GM19328 (cell line): ENCODE results near the gene NLGN2.

ENCODE experiments used
- ATAC-seq: cut with Tn5 transposase; IDR thresholded peaks from one replicate; pipeline ENCODE4 v1.9.1; 2021; ENCODE audit warnings: mild to moderate bottlenecking, moderate library complexity; ENCODE audit not compliant: unreplicated experiment

NLGN2 gene

DNA sequence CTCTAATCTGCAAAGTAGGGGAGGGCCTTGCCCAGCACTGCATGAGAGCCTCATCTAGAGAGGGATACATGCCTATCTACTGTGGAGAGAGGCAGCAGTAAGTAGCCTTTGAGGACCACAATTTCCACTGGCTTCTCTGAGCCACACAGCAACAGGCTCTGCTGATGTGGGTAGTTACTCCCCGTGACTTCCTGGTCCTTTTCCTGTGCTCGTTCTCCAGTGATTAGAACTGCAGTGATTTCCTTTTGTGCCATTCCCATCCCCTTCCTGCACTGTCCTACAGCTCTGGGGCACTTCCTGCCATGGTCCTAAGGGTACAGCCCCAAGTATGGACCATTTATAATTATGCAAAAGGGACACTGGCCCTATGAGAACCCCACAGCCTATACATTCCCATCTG is 16.3 kb upstream of the NLGN2 start:
- no peak for ATAC-seq

DNA sequence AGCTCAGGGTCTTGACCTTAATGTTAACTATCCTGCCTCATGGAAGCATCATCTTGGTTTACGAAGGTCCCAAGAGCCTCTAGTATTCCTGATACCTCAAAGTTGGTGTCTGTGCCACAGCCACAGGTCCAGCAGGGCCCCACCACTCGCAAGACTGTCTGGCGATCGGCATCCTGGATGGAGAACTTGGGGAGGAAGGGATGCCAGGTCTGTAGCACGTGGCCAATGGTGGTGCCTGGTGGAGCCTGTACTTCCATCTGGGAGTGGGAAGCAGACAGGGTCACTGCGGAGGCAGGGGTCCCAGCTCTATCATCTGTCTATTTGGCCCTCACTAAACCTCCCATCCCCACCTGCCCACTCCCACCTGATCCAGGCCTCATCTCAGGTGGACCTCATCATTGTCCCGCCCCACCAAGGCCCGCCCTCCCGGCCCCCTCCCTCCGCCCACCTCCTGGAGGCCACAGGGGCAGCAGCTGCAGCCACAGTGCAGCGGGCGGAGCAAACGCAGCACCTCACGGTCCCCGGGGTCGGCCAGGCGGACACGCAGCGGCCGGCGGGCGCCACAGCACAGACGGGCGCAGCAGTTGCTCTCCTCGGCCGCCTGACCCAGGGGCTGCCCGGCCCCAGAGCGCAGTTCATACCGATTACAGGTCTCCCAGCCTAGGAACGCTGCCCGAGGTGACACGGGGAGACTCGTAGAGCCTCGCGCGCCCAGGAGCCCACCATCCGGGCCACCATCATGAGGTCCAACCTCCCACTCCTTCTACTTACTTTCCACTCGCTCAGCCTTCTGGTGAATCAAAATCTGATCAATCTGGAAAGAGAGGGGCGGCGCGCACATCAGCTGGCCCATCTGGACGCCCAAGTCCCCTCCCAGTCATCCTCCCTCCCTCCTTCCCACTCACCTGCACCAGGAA is 14.7 kb upstream of the NLGN2 start:
- ATAC-seq, result no peak

DNA sequence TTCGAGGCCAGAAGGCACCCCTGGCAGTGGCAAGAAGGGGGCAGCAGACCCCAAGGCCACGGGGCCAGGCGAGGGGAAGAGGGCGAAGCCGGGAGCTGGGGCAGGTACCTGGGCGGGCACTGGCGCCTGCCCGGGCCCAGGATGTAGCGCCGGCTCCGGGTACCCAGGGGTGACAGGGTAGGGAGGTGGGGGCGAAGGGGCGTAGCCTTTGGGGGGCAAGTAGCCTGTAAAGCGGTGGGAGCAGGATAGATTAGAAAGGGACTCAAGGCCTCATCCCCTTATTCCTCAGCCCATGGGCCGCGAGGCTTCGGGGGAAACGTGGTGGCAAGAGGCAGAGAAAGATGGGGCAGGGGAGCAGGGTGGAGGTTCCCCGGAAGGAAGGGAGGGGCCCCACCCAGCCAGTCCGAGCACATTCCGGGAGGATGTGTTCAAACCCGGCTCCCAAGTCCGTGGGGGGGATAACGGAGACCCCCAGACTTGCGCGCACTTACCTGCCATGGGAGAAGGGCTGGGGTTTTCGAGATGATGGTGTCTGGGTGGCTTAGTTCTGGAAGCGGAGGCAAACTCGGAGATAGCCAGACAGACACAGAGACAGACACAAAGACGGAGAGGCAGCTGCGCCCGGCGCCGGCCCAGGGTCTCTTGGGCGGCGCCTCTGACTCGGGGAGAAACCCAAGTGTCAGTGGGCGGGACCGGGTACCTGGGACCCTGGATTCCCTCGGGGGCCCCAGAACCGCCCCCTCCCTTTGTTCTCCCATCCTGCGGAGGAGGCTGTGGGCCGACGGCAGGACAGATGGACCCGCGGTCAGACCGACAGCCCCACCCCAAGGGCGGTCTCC is 13.8 kb upstream of the NLGN2 start:
- ATAC-seq, result peak; percentile 52

DNA sequence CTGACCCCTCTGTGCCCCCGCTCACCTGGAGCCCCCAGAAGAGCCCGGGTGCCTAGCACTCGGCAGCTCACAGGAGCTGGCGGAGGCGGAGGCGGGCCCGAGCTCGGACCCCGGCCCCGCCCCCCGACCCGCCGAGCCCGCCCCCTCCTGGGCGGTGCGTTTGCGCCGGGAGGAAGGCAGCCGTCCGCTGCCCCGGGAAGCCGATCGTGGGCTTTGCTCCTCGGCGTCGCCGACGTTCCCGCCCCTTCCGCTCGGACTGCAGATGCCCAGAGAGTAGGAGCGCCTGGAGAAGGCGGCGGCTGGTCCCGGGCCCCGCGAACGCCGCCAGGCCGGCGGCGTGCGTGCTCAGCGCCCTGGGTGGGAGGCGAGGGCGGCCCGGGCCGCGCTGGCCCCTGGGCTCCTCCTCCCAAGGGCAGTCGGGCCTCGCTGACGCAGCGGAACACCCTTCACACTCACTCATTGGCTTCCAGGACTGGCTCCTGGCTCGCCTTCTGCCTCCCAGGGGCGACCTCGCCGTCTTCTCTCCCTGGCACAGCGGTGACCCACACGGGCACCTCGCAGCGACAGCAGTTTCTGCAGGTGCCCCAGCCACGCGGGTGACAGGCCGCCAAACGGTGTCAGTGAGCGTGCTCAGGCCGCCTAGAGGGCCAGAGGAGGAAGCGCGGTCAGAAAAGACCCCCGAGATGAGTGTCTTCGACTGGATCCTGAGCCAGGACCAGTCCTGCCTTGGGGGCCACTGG is 13.0 kb upstream of the NLGN2 start, which contains the start of gene PLSCR3:
TSS of gene PLSCR3 (minus strand) at position 74 of the 740 bp plus-strand sequence. CDS start 415 bp downstream, outside the sequence.
- ATAC-seq, result peak; percentile 81

DNA sequence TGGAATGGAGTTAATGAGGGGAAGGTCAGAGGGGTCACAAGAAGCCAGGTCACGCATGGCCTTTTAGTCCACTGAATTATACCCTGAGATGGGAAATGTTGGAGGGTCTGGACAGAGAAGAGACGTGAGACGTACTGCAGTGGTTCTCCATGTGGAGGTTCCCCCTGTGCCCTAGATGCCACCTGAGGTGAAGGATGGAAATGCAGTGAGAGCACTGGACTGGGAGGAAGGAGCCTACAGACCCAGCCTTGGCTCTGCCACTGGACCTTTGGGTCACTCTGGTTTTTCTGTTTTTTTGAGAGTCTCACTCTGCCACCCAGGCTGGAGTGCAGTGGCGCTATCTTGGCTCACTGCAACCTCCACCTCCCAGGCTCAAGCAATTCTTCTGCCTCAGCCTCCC is 11.5 kb upstream of the NLGN2 start:
- ATAC-seq, result no peak

DNA sequence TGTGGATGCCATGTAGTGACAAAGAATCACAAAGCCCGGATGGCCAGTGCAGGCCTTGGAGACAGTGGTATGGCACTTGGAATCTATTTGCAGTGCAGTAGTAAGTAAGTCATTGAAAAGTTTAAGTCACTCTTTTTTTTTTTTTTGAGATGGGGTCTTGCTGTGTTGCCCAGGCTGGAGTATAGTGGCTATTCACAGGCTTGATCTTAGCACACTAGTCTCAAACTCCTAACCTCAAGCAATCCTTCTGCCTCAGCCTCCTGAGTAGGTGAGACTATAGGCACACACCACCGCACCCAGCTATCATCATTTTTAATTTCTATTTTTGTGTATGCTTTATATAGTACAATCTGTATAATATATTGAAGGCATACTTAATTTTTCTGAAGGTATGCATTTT is 9.0 kb upstream of the NLGN2 start:
- ATAC-seq, result no peak

DNA sequence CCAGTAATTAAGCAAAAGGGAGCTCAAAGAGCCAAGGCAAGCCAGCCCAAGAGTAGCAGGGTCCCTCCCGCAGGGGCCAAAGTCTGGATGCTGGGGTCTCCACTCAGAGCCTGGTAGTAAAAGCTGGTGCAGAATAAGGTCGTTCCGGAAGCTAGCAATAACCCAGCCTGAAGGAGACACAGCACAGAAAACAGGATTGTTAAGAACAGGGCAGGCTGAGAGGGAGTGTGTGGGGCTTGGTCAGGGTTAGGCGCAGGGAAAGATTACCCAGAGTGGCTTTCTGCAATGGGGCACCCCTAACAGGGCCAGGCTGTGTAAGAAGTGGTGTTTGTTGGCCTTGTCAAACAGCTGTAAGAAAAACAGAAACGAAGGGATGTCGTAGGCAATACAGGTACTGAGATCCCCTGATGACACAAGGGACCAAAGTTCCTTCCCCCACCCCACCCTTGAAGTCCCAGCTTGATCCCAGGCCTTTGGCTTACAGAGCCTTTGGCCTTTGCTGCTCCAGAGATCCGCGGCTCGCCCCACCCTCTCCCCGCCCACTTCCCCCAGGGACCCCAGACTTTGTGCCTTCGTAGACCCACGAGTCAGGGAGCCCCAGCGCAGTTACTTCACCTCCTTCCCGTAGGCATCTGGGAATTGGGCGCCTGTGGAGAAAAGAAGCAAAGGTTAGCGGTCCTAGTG is 4.5 kb upstream of the NLGN2 start:
- no peak for ATAC-seq

DNA sequence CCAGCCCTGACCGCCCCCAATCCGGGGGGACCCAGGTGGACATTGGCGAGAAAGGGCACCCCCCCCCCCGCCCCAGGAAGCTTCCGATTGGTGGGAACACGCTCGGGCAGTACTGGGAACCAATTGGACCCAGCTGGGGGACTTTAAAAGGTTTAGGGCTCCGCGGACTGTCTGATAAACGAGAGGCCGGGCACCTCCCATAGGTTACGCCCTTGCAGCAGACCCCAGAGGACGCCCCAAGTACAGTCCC is 4.0 kb upstream of the NLGN2 start:
- ATAC-seq, result peak; percentile 4

DNA sequence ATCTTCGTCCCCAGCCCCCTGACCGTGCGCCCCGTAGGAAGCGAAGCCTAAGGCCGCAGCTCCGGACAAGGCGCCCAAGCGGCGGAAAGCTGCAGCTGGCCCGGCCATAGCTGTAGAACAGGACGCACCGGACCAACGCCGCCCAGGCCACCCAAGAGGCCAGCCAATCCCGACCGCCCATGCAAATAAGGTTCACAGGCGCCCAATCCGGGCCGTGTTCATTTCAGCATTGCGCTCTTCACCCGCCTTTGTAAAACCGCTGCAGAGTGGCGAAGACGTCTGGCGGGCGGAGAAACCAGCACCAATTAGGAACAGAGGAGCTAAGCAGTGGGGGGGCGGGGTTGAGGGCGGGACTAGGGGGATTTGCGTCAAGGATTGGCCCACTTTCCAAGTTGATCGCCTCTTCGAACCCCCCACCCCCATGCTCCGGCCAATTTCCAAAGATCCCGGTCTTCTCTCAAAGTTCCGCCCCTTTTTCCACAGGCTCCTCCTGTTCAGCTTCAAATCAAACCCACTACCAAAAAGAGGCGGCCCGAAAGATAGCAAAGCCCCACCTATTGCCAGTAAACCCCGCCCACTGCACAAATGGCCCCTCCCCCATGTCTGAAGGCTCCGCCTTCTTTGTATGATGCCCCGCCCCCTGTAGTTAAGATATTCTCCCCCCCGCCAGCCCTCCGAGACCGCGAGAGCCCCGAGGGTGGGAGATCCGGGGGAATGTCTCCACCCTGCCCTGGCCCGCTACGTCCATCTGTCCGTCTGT is 3.5 kb upstream of the NLGN2 start, which contains the start of gene TMEM256:
TSS of gene TMEM256 (minus strand) at position 121 of the 760 bp plus-strand sequence. CDS start at position 108, 13 bp downstream.
- peak; percentile 87 for ATAC-seq

DNA sequence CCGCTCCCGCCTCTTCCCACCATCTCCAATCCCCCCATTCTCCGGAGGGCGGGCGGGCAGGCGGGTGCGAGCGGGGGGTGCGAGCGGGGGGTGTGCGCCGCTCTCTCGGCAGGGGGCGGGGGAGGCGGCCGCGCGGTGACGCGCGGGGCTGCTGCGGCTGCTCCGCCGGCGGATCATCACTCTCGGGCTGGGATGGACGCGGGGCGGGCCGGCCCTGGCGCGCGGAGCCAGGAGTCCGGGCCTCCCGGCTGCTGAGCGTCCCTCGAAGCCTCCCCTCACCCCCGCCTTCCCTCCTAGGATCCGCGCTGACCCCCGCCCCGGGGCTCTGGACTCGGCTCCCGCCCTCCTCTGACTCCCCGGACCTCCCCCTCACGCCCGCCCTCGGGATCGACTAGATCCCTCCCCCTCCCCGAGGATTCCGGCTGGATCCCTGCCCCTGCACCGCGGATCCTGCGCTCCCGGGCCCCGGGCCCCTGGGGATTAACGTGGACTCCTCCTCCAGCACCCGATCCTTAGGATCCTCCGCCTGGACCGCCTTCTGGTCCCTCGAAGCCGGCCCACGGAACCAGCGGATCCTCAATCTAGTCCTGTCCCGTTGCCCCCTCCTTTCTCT is 2.8 kb upstream of the NLGN2 start:
- ATAC-seq, result peak; percentile 13

DNA sequence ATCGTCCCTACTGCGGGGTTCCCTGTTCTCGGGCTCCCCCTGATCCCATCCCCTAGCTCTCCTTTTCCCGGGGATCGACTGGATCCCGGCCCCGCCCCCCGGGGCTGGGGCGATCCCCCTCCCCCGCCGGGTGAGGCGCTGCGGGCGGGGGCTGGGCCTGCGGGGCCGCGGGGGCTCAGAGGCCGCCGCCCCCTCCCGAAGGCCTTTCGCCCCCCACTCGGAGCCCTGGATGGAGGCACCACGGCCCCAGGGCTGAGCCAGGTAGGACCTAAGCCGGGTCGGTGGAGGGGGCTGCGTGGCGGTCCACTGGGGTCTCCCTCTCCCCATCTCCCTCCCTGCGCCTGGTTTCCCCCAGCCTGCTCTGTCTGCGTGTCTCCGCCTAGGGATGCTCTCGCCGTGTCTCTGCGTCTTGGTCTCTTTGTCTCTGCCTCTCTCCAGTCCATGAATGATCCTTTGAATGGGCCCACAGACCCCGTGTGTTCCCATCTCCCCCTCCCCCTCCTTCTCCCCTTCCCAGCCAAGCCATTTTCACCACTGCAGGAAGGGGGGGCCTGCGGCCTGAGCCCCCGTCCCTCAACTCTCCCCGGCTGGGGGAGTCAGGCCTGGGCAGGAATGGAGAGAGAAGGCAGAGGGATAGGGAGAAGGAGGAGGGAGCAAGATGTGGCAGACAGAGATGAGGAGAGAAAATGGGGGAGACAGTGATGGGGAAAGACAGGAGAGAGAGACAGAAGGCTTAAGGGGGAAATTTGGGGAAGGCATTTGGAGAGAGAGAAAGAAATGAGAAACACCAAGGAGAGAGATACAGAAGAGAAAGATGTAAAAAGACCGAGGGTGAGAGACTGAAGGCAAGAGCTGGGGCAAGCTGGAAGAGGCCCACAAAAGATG is 2.1 kb upstream of the NLGN2 start:
- no peak for ATAC-seq

DNA sequence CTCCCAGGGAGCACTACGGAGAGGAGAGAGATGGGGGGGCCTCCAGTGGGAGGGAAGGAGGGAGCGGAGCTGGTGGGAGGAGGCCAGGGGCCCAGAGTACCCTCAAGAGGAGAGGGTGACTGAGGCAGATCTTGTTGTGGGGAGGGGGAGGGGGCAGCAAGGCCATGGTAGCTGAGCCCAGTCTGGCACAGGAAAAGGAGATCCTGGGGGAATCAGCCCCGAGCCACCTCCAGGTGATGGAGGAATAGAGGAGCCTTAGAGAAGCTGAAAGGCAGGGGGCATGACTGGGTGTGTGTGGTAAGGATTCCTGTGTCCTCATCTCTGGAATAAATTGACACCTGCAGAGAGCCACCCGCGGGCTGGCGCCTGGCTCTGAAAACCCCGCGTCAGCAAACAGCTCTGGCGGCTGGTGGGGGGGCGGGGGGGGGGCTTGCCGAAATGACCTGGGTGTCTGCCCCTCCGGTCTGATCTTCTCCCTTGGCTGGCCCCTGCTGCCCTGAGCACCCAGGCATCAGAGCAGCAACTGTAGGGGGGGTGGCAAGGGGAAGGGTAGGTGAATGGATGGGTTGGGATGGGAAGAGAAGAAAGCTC is 1.3 kb upstream of the NLGN2 start:
- ATAC-seq, result no peak

DNA sequence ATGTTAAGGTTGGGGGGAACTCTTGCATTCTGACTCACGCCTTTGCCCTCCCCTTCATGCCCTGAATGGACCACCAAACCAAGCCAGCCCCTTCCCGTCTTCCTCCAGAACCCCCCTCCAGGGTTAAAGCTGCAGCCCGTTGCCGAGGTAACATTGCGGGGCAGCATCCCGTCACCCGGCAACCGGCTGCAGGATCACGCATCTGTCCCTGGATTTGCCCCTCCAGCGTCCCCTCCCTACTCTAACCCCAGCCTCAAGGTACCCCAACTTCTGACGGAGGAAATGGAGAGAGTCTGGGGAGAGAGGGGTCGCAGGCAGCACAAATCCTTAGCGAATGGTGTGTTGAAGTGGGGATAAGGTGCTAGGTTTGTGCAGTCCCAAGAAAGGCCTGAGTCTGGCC is 563 bp upstream of the NLGN2 start:
- no peak for ATAC-seq

DNA sequence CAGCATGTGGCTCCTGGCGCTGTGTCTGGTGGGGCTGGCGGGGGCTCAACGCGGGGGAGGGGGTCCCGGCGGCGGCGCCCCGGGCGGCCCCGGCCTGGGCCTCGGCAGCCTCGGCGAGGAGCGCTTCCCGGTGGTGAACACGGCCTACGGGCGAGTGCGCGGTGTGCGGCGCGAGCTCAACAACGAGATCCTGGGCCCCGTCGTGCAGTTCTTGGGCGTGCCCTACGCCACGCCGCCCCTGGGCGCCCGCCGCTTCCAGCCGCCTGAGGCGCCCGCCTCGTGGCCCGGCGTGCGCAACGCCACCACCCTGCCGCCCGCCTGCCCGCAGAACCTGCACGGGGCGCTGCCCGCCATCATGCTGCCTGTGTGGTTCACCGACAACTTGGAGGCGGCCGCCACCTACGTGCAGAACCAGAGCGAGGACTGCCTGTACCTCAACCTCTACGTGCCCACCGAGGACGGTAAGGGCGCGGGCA is 645 bp downstream of the NLGN2 start:
- no peak for ATAC-seq

DNA sequence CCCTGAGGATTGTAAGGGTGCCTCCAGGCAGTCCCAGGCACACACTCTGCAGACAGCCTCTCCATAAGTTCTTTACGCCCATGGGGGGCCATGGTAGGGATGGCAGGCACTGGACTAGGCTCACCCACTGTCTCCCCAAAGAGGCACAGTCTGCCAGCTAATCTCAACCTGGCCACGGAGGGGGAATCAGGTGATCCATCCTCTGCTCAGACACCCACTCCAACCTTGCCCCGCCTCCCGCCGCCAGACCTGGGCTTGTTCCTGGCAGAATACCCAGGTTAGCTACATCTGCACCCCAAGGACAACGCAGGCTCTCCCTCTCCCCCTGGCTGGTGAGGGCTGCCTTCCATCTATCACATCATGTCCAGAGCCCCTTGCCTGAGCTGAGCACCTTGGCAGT is 1.2 kb downstream of the NLGN2 start:
- ATAC-seq, result no peak

DNA sequence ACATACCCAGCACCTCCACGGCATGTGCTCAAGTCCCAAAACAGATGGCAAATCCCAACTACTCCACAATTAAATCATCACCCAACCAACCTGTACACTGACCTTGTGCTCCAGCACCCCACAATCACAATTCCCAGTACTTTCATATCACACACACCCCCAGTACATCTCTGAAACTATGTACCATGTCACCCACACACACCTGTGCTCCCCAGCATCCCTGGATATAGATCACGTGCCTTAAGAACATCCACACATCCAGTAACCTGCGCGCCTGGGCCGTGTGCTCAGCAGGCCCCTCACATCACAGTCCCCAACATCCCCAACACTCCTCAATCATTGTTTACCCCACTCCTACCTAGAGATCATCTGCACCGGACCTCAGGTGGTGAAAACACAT is 2.1 kb downstream of the NLGN2 start:
- no peak for ATAC-seq

DNA sequence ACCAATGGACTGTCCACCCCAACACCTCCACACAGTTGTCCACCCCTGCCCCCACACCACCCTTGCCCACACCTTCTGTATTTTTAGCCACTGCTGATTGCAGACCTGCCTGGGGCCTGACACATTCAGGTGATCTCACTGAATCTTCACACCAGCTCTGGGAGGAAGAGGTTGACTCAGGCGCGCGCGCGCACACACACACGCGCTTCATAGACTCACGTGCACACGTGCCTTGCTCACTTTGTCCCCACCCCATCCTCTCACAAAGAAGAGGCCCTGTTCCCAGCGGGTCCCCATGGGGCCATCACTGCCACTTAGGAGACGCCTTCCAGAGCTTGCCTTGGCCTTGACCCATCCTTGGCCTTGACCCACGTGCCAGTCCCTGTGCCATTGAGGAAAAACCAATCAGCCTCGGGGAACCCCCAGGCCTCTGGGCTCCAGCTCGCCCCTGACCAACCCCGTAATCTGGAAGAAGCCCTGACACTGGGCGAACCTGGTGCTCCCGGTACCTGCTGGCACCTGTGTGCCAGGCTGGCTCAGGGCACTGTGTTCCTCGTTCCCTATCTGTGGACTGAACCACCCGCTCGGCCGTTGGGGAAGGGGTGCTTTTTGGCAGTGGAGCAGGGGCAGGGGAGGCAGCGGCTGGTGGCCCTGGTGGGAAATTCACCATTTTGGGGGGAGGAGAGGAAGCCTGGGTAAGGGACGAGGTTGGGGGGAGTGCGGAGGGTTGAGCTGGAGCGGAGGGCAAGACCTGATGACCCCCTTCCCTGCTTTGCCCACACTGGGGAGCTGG is 3.2 kb downstream of the NLGN2 start:
- no peak for ATAC-seq
